Lower lobe of right lung (tissue), 2 donors: ENCODE data around the gene HELZ. TPM values are rescaled to one million over a fixed set of nuclear protein-coding genes. Genes with fewer than 3 reads are reported as not detected.

ENCODE experiments used
- ATAC-seq, 2 donors: fragments of 200-7000 bp; cut with Tn5 transposase; one replicate each; pipeline ENCODE4 v1.9.1; 2020 to 2022; ENCODE audit warnings: mild to moderate bottlenecking in 2 of 2, moderate library complexity in 2 of 2
- DNase-seq: peaks from one replicate; pipeline ENCODE4 v3.0.0-alpha.2; 2020
- H3K27ac ChIP-seq: fragments of 200-600 bp; one replicate; pipeline ENCODE4 v1.8.0; 2022
- H3K27me3 ChIP-seq: fragments of 200-600 bp; one replicate; pipeline ENCODE4 v1.8.0; 2022; ENCODE audit warnings: low read depth
- H3K36me3 ChIP-seq: fragments of 200-600 bp; one replicate; pipeline ENCODE4 v1.8.0; 2022; ENCODE audit warnings: mild to moderate bottlenecking
- H3K4me1 ChIP-seq: fragments of 200-600 bp; one replicate; pipeline ENCODE4 v1.8.0; 2022
- H3K4me3 ChIP-seq: fragments of 200-600 bp; one replicate; pipeline ENCODE4 v1.8.0; 2022; ENCODE audit warnings: mild to moderate bottlenecking
- H3K9me3 ChIP-seq: fragments of 200-600 bp; one replicate; pipeline ENCODE4 v1.8.0; 2022
- intact Hi-C: fragments of 100-400 bp; cut with DNase I; formaldehyde crosslinking; loops from one replicate; pipeline ENCODE4 v1.11.0; 2022
- total RNA-seq: library from RNA; stranded (reverse); fragmentation: NEBNext Ultra II Directional; extraction: Animal tissue kit (Norgen Biotek cat#: 25700); gene quantifications from one replicate; pipeline ENCODE4 v1.2.1, GENCODE V29; 2021
- TF ChIP-seq, protein P1 (sequence below): fragments of 200-600 bp; IDR thresholded peaks from one replicate; pipeline ENCODE4 v1.8.0; 2022; ENCODE audit warnings: antibody characterized with exemption, mild to moderate bottlenecking
- donor health status: DM: no; HTN: yes; CAD: no; lungs with severe emphysema.

Gene HELZ
- total RNA-seq, 1 donor from 2014 or later = 68.9 TPM

DNA sequence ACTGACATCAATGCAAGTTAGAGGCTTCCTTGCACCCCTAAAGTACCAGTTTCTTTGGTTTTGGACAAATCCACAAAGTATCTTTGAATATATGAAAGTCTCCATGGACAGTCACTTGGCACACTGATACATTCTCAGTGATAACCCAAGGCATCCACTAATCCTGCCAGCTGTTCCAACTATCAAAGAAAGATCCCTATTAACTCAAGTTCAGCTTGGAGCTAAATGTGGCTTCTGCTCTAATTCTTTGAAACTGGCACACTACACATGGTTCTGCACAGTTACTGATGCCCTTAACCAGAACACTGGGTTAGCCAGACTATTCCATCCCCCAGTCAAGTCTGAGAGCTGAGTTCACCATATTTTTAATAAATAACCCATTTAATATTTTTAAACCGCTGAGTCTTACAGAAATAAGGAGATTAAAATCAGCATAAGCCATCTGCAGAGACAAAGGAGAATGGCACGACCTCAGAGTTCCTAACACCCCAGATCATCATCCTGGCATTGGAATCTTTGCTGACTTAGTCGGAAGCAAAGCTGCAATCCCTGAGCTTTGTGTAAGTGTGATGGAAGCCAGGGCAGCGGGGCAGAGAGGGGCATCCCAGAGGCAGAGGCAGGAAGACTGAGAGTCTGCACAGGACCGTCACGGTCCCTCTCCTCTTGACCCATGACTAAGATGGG, 194.4 kb downstream of the HELZ start:
- intact Hi-C loops = no loop called here
- no peaks in the 10 kb centered on the region for H3K4me1 ChIP-seq
- H3K36me3 ChIP-seq = no peaks in the 10 kb centered on the region
- ATAC-seq = no peak
- TF ChIP-seq, protein P1, sequence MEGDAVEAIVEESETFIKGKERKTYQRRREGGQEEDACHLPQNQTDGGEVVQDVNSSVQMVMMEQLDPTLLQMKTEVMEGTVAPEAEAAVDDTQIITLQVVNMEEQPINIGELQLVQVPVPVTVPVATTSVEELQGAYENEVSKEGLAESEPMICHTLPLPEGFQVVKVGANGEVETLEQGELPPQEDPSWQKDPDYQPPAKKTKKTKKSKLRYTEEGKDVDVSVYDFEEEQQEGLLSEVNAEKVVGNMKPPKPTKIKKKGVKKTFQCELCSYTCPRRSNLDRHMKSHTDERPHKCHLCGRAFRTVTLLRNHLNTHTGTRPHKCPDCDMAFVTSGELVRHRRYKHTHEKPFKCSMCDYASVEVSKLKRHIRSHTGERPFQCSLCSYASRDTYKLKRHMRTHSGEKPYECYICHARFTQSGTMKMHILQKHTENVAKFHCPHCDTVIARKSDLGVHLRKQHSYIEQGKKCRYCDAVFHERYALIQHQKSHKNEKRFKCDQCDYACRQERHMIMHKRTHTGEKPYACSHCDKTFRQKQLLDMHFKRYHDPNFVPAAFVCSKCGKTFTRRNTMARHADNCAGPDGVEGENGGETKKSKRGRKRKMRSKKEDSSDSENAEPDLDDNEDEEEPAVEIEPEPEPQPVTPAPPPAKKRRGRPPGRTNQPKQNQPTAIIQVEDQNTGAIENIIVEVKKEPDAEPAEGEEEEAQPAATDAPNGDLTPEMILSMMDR = no peak
- H3K27me3 ChIP-seq = no peaks in the 10 kb centered on the region
- H3K4me3 ChIP-seq = no peak overlapping the region
- DNase-seq = no peak
- no peak overlapping the region for H3K27ac ChIP-seq
- H3K9me3 ChIP-seq = peaks cover 25% of the 10 kb centered on the region

DNA sequence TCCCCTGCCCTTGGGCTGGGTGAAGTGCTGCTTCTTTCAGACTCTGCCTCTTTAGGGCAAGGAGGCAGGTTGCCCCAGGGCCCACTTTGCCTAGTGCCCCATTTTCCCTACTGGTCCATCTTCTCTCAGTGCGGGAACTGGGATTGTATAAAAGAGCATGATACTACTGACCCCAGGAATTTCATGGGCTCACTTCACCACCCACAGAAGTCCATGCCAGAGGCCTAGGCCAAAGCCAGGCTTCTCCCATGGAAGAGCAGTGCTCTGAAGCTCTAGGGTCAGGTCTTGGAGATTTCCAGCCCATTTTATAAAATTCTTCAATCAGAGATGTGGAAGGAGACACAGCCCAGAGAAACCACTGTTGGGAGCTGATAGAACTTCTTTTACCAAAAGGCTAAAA, 194.9 kb downstream of the HELZ start:
- intact Hi-C loops = no loop called here
- TF ChIP-seq, protein P1 = no peak
- DNase-seq = no peak

DNA sequence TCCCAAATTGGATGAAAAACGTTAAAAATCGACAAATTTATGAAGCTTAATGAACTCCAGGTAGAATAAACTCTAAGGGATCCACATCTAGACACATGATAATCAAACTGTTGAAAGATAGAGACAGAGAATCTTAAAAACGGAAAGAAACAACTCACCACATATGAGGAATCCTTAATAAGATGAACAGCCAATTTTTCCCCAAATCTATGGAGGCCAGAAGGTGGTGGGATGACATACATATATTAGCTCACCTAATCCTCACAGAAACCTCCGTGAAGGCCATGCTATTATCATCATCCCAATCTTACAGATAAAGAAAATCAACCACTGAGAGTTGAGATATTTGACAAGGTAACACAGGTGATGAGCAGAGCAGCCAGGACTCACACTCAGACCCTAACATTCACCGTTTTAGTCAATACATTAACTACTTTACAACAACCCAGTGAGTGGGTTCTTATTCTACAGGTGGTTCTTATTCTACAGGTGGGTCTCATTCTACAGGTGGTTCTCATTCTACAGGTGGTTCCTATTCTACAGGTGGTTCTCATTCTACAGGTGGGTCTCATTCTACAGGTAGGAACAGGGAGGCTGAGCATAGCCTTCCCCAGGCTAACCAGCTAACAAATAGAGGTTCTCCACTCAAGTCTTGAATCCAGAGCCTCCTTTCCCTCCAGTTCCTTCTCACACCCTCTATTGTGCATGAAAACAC, 195.8 kb downstream of the HELZ start:
- Histone ChIP-seq H3K27me3 (no peaks in the 10 kb centered on the region), H3K4me1 (no peaks in the 10 kb centered on the region), H3K9me3 (peaks cover 25% of the 10 kb centered on the region), H3K36me3 (no peaks in the 10 kb centered on the region), H3K4me3 (no peak overlapping the region), H3K27ac (no peak overlapping the region)
- intact Hi-C loops = no loop called here
- no peak for DNase-seq
- ATAC-seq = no peak
- TF ChIP-seq, protein P1 = no peak

More for the DNA sequence above, 194.9 kb downstream of the HELZ start:
- ATAC-seq = no peak
- Histone ChIP-seq H3K36me3 (no peaks in the 10 kb centered on the region), H3K27ac (no peak overlapping the region), H3K4me1 (no peaks in the 10 kb centered on the region), H3K9me3 (peaks cover 25% of the 10 kb centered on the region), H3K4me3 (no peak overlapping the region), H3K27me3 (no peaks in the 10 kb centered on the region)

DNA sequence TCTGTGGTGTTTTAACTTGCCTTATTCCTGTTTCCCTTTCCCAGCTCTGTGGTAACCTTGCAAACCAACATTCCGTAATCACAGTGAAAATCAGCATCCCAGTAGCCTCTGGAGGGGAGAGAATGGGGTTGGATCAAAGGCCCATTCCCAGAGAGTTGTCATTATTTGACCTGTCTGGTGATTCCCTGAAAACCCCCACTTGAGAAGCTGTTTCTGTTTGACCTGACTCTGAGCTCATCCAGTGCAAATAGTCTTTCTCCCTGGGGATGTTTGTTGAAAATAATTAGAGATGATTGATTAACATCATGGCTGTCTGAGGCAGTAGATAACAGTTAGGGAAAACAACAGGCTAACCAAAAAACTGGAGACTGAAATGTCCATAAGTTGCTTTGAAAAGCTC, 197.6 kb downstream of the HELZ start:
- H3K36me3 ChIP-seq = no peaks in the 10 kb centered on the region
- ATAC-seq (no peak), DNase-seq (no peak)
- no peak overlapping the region for H3K4me3 ChIP-seq
- TF ChIP-seq, protein P1 = no peak
- H3K4me1 ChIP-seq = no peaks in the 10 kb centered on the region
- peaks cover 25% of the 10 kb centered on the region for H3K9me3 ChIP-seq
- intact Hi-C loops = no loop called here
- H3K27ac ChIP-seq = no peak overlapping the region
- H3K27me3 ChIP-seq = no peaks in the 10 kb centered on the region

DNA sequence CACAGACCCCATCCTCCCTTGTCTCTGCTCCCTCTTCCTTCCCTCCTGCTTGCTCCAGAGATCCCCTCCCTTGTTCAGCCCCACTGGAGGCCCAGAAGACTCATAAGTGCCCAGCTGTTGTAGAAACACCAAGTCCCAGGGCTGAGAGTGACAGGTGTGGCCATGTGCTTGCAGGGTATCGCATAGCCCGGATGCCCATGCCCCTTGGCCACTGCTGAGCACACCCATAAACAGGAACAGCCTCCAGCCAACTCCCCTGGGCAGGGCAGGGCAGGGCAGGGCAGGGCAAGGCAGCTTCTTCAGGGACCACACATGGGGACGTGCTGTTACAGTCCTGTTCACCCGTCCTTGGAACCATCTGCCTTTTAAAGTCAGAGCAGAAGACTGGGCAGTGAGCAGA, 198.6 kb downstream of the HELZ start:
- TF ChIP-seq, protein P1 = no peak
- H3K27ac ChIP-seq = no peak overlapping the region
- no peaks in the 10 kb centered on the region for H3K4me1 ChIP-seq
- peaks cover 25% of the 10 kb centered on the region for H3K9me3 ChIP-seq
- no peak for ATAC-seq
- H3K4me3 ChIP-seq = no peak overlapping the region
- no peaks in the 10 kb centered on the region for H3K27me3 ChIP-seq
- intact Hi-C loops = no loop called here
- H3K36me3 ChIP-seq = no peaks in the 10 kb centered on the region
- DNase-seq = no peak
